Loucy (cell line): Measurements from ENCODE around the gene MAML2.

Experiments
- EZH2phosphoT487 ChIP-seq: fragments of 200-600 bp; IDR thresholded peaks from 2 replicates; pipeline ENCODE4 v1.6.1; 2018; ENCODE audit warnings: antibody characterized with exemption, mild to moderate bottlenecking, moderate library complexity, borderline replicate concordance
- TF ChIP-seq, protein P1 (sequence below): fragments of 200-600 bp; sonication (generic); conservative IDR thresholded peaks from 2 replicates; pipeline ENCODE4 v1.5.1; 2014; ENCODE audit warnings: mild to moderate bottlenecking, antibody characterized with exemption, low read length

DNA sequence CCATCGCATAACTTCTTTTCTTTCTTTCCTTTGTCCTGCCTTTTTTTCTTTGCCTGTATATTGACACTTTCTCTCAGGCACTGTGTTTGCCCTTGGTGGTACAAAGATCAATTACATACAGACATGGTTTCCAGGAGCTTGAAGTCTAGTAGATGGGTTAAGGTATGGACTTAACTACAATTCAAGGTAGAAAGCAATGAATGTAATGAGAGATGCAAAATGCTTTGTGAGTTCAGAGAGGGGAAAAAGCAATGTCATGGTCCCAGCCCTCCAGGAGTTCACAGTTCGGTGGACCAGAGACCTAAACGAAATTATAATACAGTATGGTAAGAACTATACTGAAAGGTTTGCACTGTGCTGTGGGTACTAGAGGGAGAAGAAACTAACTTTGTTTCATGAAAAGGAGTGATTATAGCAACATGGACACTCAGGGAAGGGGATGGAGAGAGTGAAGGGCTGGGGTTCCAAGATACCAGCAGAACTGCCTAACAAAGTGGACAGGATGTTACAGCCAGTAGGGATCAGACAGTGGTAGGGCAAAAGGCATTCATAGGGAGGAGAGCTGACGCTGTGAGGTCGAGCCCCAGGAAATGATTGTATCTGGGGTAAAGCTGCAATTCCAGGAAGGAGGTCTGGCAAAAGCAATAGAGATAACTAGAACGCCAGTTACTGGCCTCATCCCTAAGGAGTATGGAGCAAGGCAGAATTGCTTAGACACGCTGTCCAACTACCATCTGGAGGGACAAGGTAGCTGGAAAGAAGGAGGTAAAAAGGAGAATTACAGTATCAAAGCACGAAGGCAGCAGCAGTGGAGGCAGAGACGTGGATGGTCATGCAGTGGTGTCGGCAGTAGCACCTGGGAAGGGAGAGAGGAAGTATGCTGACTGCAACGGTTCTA, 260.7 kb downstream of the MAML2 start:
- TF ChIP-seq, protein P1, sequence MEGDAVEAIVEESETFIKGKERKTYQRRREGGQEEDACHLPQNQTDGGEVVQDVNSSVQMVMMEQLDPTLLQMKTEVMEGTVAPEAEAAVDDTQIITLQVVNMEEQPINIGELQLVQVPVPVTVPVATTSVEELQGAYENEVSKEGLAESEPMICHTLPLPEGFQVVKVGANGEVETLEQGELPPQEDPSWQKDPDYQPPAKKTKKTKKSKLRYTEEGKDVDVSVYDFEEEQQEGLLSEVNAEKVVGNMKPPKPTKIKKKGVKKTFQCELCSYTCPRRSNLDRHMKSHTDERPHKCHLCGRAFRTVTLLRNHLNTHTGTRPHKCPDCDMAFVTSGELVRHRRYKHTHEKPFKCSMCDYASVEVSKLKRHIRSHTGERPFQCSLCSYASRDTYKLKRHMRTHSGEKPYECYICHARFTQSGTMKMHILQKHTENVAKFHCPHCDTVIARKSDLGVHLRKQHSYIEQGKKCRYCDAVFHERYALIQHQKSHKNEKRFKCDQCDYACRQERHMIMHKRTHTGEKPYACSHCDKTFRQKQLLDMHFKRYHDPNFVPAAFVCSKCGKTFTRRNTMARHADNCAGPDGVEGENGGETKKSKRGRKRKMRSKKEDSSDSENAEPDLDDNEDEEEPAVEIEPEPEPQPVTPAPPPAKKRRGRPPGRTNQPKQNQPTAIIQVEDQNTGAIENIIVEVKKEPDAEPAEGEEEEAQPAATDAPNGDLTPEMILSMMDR, result no peak
- TF ChIP-seq EZH2phosphoT487, result no peak
